WTC11 (cell line): Measurements from ENCODE around the gene EIF3I. TPM values are rescaled to one million over a fixed set of nuclear protein-coding genes. Genes with fewer than 3 reads are reported as not detected.

Experiments
- ATAC-seq: fragments of 200-7000 bp; cut with Tn5 transposase; 2 replicates; pipeline ENCODE4 v1.10.0; 2021; ENCODE audit warnings: mild to moderate bottlenecking, moderate library complexity
- CTCF ChIA-PET: fragments of 300-600 bp; sonication (Branson Sonifier 250); formaldehyde crosslinking; loops from one replicate; lab custom pipeline; 2021; ENCODE audit warnings: antibody characterized with exemption; lab: Charles Lee
- POLR2A ChIA-PET: fragments of 350-600 bp; sonication (Branson Sonifier 250); formaldehyde crosslinking; loops from one replicate; lab custom pipeline; 2021; ENCODE audit warnings: antibody characterized with exemption; lab: Charles Lee
- DNase-seq: peaks from one replicate; pipeline ENCODE4 v3.0.0; 2021; ENCODE audit warnings: low spot score
- H3K27ac Mint-ChIP-seq: 2 replicates; pipeline ENCODE4 v1.8.0; 2021; ENCODE audit warnings: mixed read lengths
- H3K27me3 Mint-ChIP-seq: 2 replicates; pipeline ENCODE4 v1.8.0; 2021; ENCODE audit warnings: low read depth, mild to moderate bottlenecking, moderate library complexity, mixed read lengths
- H3K36me3 Mint-ChIP-seq: 2 replicates; pipeline ENCODE4 v1.8.0; 2021; ENCODE audit warnings: mixed read lengths
- H3K4me1 Mint-ChIP-seq: 2 replicates; pipeline ENCODE4 v1.8.0; 2022; ENCODE audit warnings: mixed read lengths
- H3K4me3 Mint-ChIP-seq: 2 replicates; pipeline ENCODE4 v1.8.0; 2021; ENCODE audit warnings: mild to moderate bottlenecking, moderate library complexity, mixed read lengths
- H3K9me3 Mint-ChIP-seq: 2 replicates; pipeline ENCODE4 v1.8.0; 2021; ENCODE audit warnings: mixed read lengths
- ATF3 ChIP-seq: sonication (generic); formaldehyde crosslinking; conservative IDR thresholded peaks from 2 replicates; pipeline ENCODE4 v1.8.1; 2022; ENCODE audit warnings: mild to moderate bottlenecking, missing genetic modification reagents
- E2F1 ChIP-seq: sonication (generic); formaldehyde crosslinking; IDR thresholded peaks from 2 replicates; pipeline ENCODE4 v1.8.0; 2022; ENCODE audit warnings: mild to moderate bottlenecking, missing genetic modification reagents
- E2F5 ChIP-seq: sonication (generic); formaldehyde crosslinking; IDR thresholded peaks from 2 replicates; pipeline ENCODE4 v1.8.1; 2022; ENCODE audit warnings: mild to moderate bottlenecking, moderate library complexity, missing genetic modification reagents
- ETV6 ChIP-seq: sonication (generic); formaldehyde crosslinking; IDR thresholded peaks from 2 replicates; pipeline ENCODE4 v1.8.1; 2022; ENCODE audit warnings: mild to moderate bottlenecking, missing genetic modification reagents
- FOXK1 ChIP-seq: sonication (generic); formaldehyde crosslinking; IDR thresholded peaks from 2 replicates; pipeline ENCODE4 v1.8.0; 2022; ENCODE audit warnings: mild to moderate bottlenecking, moderate library complexity, missing genetic modification reagents
- HMGA2 ChIP-seq: fragments of 250-450 bp; sonication (Bioruptor Pico); IDR thresholded peaks from 2 replicates; pipeline ENCODE4 v1.4.0; 2021; ENCODE audit warnings: mild to moderate bottlenecking, moderate library complexity
- NFE2L1 ChIP-seq: sonication (generic); formaldehyde crosslinking; IDR thresholded peaks from 2 replicates; pipeline ENCODE4 v1.8.1; 2023; ENCODE audit warnings: missing genetic modification reagents
- NFYB ChIP-seq: sonication (generic); formaldehyde crosslinking; conservative IDR thresholded peaks from 2 replicates; pipeline ENCODE4 v1.8.0; 2022; ENCODE audit warnings: low read depth, missing genetic modification reagents
- NR3C1 ChIP-seq: sonication (generic); formaldehyde crosslinking; conservative IDR thresholded peaks from 2 replicates; pipeline ENCODE4 v1.8.1; 2023; ENCODE audit warnings: low read depth, mild to moderate bottlenecking, missing genetic modification reagents
- USF1 ChIP-seq: sonication (generic); formaldehyde crosslinking; IDR thresholded peaks from 2 replicates; pipeline ENCODE4 v1.8.0; 2022; ENCODE audit warnings: mild to moderate bottlenecking, missing genetic modification reagents
- ZBTB21 ChIP-seq: sonication (generic); formaldehyde crosslinking; IDR thresholded peaks from 2 replicates; pipeline ENCODE4 v1.8.1; 2023; ENCODE audit warnings: mild to moderate bottlenecking, missing genetic modification reagents, borderline replicate concordance
- ZNF416 ChIP-seq: fragments of 250-450 bp; sonication (Bioruptor Pico); IDR thresholded peaks from 2 replicates; pipeline ENCODE4 v1.9.0; 2021; ENCODE audit warnings: mild to moderate bottlenecking, inconsistent platforms
- ZNF425 ChIP-seq: fragments of 250-450 bp; sonication (Bioruptor Pico); conservative IDR thresholded peaks from 2 replicates; pipeline ENCODE4 v1.9.0; 2021; ENCODE audit warnings: mild to moderate bottlenecking
- ZNF671 ChIP-seq: fragments of 250-450 bp; sonication (Bioruptor Pico); IDR thresholded peaks from 2 replicates; pipeline ENCODE4 v1.8.0; 2021; ENCODE audit warnings: mild to moderate bottlenecking
- total RNA-seq: library from RNA; stranded (reverse); gene quantifications from 3 replicates; pipeline ENCODE4 v1.2.3, GENCODE V29; 2021
- TF ChIP-seq, protein P1 (sequence below): fragments of 200-600 bp; IDR thresholded peaks from 2 replicates; pipeline ENCODE4 v1.8.0; 2022; ENCODE audit warnings: antibody characterized with exemption
- TF ChIP-seq, protein P2 (sequence below): sonication (generic); formaldehyde crosslinking; IDR thresholded peaks from 2 replicates; pipeline ENCODE4 v1.8.0; 2023; ENCODE audit warnings: missing genetic modification reagents
- TF ChIP-seq, protein P3 (sequence below): sonication (generic); formaldehyde crosslinking; IDR thresholded peaks from 2 replicates; pipeline ENCODE4 v1.8.1; 2022; ENCODE audit warnings: mild to moderate bottlenecking, missing genetic modification reagents, moderate library complexity, borderline replicate concordance
- TF ChIP-seq, protein P4 (sequence below): sonication (generic); formaldehyde crosslinking; IDR thresholded peaks from 2 replicates; pipeline ENCODE4 v1.8.1; 2023; ENCODE audit warnings: mild to moderate bottlenecking, moderate library complexity, missing genetic modification reagents

Gene EIF3I
- total RNA-seq, 1 experiment from 2014 or later = 237 TPM

GRCh38 chr1:32255072-32256071 is 33.2 kb downstream of the EIF3I start (continued):
- no peak for TF ChIP-seq ZNF425 (CRISPR knock-in tag)
- no peak for TF ChIP-seq HMGA2 (CRISPR knock-in tag)
- no peak for TF ChIP-seq E2F5 (CRISPR knock-in tag)
- no peak for TF ChIP-seq ZBTB21 (CRISPR knock-in tag)
- TF ChIP-seq, protein P1, sequence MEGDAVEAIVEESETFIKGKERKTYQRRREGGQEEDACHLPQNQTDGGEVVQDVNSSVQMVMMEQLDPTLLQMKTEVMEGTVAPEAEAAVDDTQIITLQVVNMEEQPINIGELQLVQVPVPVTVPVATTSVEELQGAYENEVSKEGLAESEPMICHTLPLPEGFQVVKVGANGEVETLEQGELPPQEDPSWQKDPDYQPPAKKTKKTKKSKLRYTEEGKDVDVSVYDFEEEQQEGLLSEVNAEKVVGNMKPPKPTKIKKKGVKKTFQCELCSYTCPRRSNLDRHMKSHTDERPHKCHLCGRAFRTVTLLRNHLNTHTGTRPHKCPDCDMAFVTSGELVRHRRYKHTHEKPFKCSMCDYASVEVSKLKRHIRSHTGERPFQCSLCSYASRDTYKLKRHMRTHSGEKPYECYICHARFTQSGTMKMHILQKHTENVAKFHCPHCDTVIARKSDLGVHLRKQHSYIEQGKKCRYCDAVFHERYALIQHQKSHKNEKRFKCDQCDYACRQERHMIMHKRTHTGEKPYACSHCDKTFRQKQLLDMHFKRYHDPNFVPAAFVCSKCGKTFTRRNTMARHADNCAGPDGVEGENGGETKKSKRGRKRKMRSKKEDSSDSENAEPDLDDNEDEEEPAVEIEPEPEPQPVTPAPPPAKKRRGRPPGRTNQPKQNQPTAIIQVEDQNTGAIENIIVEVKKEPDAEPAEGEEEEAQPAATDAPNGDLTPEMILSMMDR = no peak
- no peak for TF ChIP-seq E2F1 (CRISPR knock-in tag)

GRCh38 chr1:32256473-32257226 is 34.4 kb downstream of the EIF3I start:
- ChIA-PET CTCF (interaction anchor here (5.0 kb wide), 1 partner anchor 8 kb away, joined by 38 read pairs; no protein-coding TSS in a partner anchor), POLR2A (no interaction called here)
- ATAC-seq = no peak
- no peak for DNase-seq
- Mint-ChIP-seq H3K36me3 (no peaks in the 10 kb centered on the region), H3K9me3 (no peaks in the 10 kb centered on the region), H3K4me3 (no peak overlapping the region), H3K27me3 (peaks cover 3% of the 10 kb centered on the region), H3K27ac (no peak overlapping the region), H3K4me1 (peaks cover 8% of the 10 kb centered on the region)
- TF ChIP-seq, protein P2, sequence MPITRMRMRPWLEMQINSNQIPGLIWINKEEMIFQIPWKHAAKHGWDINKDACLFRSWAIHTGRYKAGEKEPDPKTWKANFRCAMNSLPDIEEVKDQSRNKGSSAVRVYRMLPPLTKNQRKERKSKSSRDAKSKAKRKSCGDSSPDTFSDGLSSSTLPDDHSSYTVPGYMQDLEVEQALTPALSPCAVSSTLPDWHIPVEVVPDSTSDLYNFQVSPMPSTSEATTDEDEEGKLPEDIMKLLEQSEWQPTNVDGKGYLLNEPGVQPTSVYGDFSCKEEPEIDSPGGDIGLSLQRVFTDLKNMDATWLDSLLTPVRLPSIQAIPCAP (CRISPR knock-in tag) = no peak
- TF ChIP-seq, protein P3, sequence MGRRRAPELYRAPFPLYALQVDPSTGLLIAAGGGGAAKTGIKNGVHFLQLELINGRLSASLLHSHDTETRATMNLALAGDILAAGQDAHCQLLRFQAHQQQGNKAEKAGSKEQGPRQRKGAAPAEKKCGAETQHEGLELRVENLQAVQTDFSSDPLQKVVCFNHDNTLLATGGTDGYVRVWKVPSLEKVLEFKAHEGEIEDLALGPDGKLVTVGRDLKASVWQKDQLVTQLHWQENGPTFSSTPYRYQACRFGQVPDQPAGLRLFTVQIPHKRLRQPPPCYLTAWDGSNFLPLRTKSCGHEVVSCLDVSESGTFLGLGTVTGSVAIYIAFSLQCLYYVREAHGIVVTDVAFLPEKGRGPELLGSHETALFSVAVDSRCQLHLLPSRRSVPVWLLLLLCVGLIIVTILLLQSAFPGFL (CRISPR knock-in tag) = no peak
- TF ChIP-seq NFYB (CRISPR knock-in tag) (no peak), USF1 (CRISPR knock-in tag) (no peak)

DNA sequence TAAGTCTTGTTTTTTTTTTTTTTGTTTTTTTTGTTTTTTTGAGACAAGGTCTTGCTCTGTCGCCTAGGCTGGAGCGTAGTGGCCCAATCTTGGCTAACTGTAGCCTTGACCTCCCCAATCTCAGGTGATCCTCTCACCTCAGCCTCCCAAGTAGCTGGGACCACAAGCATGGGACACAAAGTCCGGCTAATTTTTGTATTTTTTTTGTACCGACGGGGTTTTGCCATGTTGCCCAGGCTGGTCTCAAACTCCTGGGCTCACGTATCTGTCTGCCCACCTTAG is 35.0 kb downstream of the EIF3I start:
- no peaks in the 10 kb centered on the region for H3K9me3 Mint-ChIP-seq
- TF ChIP-seq ZNF416 (CRISPR knock-in tag) = no peak
- TF ChIP-seq FOXK1 (CRISPR knock-in tag) = no peak
- TF ChIP-seq NFE2L1 (CRISPR knock-in tag) = no peak
- no peak for TF ChIP-seq ZNF671
- TF ChIP-seq NR3C1 = no peak
- TF ChIP-seq ETV6 (CRISPR knock-in tag) = no peak
- no peak for TF ChIP-seq E2F1 (CRISPR knock-in tag)
- TF ChIP-seq, protein P4, sequence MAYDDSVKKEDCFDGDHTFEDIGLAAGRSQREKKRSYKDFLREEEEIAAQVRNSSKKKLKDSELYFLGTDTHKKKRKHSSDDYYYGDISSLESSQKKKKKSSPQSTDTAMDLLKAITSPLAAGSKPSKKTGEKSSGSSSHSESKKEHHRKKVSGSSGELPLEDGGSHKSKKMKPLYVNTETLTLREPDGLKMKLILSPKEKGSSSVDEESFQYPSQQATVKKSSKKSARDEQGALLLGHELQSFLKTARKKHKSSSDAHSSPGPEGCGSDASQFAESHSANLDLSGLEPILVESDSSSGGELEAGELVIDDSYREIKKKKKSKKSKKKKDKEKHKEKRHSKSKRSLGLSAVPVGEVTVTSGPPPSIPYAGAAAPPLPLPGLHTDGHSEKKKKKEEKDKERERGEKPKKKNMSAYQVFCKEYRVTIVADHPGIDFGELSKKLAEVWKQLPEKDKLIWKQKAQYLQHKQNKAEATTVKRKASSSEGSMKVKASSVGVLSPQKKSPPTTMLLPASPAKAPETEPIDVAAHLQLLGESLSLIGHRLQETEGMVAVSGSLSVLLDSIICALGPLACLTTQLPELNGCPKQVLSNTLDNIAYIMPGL = no peak
- no peak for TF ChIP-seq ATF3
- TF ChIP-seq, all 79 proteins: peak for 0
- Mint-ChIP-seq H3K27me3 (no peaks in the 10 kb centered on the region), H3K4me3 (no peak overlapping the region), H3K4me1 (peaks cover 4% of the 10 kb centered on the region; the same call in 1 of the 2 replicates), H3K27ac (no peak overlapping the region), H3K36me3 (no peaks in the 10 kb centered on the region)
- CTCF ChIA-PET = interaction anchor here (5.0 kb wide), 1 partner anchor 9 kb away, joined by 38 read pairs; no protein-coding TSS in a partner anchor
- ATAC-seq (no peak), DNase-seq (no peak)
- POLR2A ChIA-PET = no interaction called here
